Hematopoietic multipotent progenitor cell (in vitro differentiated cells): ENCODE data around the gene MRPL53. TPM values are rescaled to one million over a fixed set of nuclear protein-coding genes. Genes with fewer than 3 reads are reported as not detected.

Experiments
- DNase-seq, 3 donors: peaks; one replicate each; pipeline ENCODE4 v3.0.0-alpha.2; 2011 to 2015; ENCODE audit warnings: low read depth in 2 of 3, low spot score in 2 of 3
- total RNA-seq: library from RNA; depleted of rRNA; stranded (reverse); fragments of >200 nt; gene quantifications from one replicate; pipeline ENCODE4 v1.2.3, GENCODE V29; 2012

The MRPL53 gene
- 36.4 TPM for total RNA-seq

DNA sequence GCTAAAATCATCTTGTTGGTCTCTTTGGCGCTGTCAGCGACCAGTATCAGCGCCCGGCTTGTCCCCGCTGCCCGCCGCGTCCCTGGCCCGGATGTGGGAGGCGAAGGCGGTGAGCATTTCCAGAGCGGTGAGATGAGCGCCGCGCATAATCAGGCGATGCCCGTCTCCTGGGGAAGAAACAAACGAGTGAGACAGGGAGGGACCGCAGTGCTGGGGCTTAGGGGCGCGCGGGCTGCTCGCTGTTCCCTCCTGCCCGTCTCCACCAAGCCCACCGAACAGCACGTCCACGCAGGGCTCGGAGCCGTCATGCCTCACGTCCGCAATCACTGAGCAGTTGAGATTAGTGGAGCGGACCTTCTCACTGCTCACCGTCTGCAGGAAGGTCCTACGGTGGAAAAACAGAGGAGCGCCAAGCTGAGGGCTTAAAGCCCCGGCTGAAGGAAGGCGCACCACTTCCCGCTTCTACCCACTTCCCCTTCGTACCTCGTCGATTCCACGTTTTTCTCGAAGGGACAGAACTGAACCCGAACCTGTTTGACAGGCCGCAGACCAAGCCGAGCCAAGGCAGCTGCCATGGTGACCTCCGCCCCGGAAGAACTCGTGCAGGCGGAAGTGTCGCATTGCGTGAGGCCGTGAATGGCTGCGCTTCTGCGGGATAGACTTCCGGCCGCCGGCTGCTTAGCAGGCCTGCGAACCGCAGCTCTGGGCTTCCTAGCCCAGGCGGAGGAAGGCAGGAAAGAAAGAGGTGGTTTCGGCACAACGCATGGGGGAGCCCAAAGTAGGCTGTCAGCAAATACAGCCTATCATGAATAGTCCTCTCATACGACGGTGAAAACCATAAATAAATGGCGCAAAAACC is at the start of gene MRPL53:
Gene MRPL53 (minus strand): TSS at position 595 of the 859 bp plus-strand sequence. CDS start 20 bp downstream, at position 575.
- DNase-seq, result peak; percentile 95 to 97 (median 97)

DNA sequence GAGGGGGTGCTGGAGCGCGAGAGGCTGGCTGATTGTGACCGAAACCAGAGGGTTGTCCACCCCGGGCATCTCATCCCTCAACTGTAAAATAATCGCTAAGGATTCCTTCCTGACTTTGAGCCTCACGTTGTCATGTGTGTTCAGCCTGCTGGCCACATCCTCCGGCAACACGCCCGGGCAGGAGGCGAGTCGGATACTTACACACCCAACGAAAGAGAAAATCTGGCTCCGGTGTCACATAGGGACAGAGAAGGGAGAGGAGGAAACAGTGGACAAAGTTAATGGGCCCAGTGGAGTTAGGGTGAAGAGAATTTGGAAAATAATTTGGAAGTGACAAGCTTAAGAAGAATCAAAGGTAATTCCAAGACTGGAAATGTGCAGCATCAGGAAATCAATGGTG is 44.2 kb upstream of the MRPL53 start:
- DNase-seq, result no peak

DNA sequence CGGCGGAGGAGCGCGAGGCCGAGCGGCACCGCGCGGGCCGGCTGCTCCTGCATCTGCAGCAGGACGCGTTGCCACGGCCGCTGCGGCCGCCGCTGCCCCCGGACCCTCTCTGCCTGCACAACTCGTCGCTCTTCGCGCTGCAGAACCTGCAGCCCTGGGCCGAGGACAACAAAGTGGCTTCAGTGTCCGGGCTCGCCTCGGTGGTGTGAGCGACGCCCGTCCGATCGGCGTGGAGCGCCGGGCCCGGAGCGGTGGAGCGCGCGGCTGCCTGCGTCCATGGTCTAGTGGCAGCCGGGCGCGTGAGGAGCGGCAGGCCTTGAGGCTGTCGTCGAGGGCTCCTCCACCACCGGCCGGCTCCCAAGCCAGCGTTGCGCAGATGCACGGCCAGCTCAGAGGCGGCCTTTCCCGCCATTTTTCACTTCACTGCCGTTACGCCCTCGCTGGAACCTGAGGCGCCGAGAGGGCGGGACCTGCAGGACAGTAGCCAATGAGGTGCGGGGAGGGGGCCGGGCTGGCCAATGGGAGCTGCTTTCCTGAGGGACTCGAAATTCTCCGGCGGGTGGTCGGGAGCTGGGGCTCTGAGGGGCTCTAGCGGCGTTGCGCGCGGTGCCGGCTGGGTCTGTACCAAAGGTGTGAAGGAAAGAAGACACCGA is 43.6 kb upstream of the MRPL53 start:
- peak in 2 of 3 donors; percentile 62 to 75 for DNase-seq

DNA sequence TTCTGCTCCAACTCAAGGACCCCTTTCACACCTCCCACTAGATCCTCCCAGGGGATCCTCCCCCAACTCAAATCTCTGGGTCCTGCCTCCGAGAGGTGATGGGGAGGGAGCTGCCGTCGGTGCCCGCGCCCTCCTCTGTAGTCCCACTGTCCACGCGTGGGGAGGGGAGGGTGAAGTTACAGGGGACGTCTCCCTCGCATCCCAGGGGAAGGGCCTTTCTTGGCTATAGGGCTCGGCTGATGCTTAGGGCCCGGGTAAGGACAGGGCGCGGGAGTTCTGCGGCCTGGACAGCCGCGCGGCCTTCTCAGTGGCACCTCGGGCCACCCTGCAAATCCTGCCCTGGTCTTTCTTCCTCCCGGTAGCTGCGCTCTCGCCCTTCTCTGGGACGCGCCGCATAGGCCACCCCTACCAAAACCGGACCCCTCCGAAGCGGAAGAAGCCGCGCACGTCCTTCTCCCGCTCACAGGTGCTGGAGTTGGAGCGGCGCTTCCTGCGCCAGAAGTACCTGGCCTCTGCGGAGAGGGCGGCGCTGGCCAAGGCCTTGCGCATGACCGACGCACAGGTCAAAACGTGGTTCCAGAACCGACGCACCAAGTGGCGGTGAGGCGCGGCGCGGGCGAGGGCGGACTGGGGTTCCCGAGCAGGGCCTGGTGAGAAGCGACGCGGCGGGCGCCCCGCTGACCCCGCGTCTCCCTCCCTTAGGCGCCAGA is 42.9 kb upstream of the MRPL53 start:
- no peak for DNase-seq

DNA sequence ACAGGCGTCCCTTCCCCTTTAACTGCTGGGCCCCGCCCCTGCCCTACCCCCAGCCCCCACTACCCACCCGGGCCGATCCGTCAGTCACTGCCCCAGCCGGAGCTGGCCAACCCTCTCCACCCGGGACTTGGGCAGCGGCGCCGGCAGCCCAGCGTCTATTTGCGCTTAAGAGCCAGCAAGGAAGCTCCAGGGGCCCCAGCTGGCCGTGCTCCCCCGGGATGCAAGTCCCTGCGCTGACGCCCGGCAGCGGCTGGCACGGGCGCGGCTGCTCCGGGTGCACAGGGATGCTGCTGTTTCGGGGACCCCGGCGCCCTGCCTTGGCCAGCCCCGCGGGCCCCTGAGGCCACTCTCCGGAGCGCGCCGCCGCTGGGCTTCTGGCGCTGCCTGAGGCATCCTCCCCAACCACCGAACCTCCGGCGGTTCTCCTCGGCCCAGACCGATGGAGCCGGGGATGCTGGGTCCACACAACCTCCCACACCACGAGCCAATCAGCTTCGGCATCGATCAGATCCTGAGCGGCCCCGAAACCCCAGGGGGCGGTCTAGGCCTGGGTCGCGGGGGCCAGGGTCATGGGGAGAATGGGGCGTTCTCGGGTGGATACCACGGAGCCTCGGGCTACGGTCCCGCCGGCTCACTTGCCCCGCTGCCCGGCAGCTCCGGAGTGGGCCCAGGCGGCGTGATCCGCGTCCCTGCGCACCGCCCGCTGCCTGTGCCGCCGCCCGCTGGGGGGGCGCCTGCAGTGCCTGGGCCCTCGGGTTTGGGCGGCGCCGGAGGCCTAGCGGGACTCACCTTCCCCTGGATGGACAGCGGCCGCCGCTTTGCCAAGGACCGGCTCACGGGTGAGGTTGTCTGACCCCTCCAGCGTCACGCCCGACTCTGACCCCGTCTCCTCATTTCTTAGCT is 42.1 kb upstream of the MRPL53 start, which contains the start of gene TLX2:
Gene TLX2 (plus strand): TSS at position 83 of the 903 bp plus-strand sequence. CDS start 357 bp downstream, at position 440.
- no peak for DNase-seq

DNA sequence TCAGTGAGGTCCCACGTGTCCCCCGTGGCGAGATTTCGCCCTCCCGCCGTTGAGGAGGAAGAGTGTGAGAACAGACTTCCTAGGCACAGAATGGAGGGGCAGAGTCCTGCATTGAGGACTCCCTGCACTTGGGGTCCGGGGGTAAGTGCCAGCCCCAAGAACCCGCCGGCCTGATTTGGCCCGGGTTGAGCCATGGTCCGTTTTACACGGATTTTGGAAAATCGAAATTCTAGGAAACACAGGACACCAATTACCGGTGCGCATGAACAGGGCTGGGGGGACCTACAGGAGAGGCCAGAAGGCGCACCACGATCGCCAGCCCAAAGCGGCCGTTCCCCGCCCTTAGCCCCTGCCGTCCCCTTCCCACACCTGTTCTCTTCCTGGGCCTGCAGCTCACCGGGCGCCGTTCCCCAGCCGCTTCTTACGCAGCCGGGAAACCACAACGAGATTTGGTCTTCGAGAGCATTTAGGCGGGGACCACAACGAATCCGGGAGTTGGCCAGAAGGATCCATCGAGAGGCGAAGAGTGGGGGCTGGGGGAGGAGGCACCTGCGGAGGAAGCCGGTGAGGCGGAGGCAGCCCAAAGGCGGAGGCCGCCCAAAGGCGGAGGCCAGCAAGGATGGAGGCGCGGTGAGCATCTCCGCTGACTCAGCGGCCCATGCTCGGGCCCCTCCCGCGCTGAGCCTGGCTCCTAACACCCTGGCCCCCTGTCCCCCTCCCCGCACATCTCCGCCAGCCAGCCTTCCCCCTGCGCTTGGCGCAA is 41.3 kb upstream of the MRPL53 start:
- no peak for DNase-seq

DNA sequence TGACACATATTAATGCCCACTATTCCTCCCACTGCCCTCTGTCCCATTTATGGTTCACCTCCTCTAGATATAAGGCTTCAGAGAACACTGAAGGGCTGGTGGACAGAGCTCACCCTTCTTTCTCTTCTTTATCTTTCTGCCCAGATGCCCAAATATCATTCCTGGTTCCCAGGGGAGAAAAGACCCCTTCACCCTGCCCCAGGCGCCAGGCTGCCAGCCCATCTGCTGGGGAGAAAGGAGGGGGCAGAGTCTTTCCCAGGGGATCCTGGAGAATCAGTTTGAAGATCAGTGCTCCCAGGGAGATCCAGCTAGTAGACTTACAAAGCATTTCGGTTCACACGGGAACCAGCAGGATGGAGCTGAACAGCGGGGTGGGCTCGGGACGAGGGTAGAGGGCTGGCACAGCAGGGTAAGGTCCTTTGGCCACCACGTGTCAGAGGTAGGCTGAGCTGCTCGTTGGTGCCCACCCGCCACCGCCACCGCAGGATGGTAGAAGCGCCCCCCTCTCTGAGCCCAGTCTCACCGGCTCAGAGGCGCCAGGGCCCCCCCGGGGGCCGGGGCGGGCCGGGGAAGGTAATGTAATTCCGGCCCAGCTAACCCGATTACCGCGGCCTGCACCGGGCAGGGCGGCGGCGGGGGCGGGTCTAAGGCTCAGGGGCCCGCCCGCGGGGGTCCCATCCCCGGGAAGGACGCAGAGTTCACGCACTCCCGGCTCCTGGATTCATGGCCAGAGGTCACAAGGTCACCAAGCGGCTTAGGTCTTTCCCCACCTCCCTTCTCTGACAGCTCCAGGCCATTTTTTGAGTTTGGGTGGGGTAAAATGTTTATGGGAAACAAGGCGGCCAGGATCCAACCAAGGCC is 40.5 kb upstream of the MRPL53 start:
- no peak for DNase-seq

DNA sequence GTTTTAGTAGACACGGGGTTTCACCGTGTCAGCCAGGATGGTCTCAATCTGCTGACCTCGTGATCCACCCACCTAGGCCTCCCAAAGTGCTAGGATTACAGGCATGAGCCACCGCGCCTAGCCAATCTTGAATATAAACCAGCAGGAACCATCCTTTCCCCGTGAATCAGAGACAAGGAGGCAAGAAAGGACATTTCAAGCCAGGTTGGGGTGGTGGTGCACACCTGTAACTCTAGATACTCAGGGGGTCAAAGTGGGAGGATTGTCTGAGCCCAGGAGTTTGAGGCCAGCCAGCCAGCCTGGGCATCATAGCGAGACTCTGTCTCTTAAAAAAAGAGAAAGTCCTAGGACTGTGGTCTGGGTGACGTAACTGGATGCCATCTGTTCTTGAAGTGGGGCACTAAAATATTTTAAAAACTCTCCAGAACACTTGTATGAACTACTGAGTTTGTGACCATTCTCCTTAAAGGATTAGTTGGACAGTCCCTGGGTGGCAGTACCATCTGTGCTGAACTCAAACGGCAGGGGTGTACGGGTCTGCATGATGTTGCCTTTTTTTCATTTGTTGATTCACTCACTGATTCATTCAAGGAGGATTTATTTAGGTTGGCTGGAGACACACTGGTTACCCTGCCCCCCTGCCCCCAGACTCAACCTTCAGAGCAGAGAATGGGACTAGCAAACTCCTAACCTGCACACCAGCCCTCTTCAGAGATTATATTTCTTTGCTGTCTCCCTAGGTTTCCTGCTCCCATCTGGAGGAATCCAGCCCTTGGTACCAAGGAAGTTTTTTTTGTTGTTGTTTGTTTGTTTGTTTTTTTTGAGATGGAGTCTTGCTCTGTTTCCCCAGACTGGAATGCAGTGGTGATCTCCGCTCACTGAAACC is 38.9 kb upstream of the MRPL53 start:
- DNase-seq, result no peak

DNA sequence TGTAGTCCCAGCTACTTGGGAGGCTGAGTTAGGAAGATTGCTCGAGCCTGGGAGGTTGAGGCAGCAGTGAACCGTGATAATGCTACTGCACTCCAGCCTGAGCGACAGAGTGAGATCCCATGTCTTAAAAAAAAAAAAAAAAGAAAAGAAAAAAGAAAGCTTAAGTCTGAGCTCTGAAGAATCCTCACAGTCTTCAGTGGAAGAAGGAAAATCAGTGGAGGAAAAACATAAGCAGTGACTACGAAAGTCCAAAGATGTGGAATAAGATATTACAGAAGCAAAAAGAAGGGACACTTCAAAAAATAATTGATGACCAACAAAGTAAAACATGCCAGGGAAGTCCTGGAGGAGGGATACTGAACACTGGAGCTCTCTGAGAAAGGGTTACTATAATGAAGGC is 37.8 kb upstream of the MRPL53 start:
- DNase-seq, result no peak

DNA sequence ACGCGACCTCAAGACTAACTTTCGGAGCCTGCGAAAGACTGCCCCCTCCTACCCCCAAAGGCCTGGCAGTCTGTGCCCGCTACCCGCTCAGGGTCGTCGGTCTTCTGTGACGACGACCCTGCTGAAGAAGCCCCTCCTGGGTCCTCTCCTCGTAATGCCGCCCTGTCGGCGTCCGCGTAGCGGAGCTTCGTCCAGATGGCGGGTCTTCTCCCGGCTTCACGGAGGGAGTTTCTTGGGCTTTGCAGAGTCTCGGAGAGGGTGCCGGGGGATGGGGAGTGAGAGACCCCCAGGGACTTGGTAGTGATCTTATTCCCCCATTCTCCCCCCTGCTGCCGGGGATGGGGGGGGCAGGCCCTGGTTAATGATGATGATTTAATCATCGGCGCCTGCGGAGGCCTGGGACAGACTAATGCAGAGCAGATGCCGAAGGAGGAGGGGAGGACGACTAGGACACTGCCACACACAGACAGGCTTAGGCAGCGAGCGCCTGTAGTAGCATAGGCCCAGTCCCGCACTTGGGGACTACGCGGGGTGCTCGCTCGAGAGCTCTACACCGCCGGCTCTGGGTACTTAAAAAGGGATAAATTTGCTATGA is 35.5 kb upstream of the MRPL53 start:
- no peak for DNase-seq

DNA sequence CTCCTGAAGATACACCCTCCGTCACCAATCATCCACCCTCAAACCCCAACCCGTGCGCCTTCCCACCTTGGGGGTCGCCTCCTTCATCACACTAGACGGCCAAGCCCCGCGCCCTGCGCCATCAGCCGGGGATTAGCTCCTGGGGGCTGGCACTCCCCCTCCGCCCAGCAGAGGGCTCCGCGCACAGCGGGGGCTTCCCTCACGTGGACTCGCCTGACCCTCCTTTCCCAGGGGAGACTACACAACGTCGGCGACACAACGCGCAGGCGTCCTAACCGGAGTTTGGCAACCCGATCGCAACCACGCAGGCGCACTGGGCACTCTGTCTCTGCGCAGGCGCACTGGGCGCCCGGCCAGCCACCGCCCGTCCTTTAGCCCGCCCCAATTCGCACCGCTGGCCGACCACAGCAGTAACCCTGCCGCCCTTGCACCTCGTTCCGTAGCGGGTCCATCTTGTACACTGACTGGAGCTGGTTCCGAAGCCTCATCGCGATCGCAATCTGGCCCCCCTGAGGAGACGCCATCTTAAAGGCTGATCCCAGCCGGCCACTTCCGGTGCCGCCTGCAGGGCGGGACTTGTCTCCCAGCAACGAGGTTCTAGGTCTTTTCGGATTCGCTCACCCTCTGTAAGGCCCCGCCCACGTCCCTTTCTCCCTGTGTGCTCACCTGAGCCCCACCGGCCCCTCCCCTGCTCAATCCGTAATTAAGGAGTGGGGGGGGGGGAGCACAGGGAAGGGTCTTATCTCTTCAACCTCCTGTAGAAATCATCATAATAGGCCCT is 34.9 kb upstream of the MRPL53 start, which contains the start of gene PCGF1:
Gene PCGF1 (minus strand): TSS at position 551 of the 781 bp plus-strand sequence. CDS start 27 bp downstream, at position 524.
- peak; percentile 97 to 99 (median 98) for DNase-seq

DNA sequence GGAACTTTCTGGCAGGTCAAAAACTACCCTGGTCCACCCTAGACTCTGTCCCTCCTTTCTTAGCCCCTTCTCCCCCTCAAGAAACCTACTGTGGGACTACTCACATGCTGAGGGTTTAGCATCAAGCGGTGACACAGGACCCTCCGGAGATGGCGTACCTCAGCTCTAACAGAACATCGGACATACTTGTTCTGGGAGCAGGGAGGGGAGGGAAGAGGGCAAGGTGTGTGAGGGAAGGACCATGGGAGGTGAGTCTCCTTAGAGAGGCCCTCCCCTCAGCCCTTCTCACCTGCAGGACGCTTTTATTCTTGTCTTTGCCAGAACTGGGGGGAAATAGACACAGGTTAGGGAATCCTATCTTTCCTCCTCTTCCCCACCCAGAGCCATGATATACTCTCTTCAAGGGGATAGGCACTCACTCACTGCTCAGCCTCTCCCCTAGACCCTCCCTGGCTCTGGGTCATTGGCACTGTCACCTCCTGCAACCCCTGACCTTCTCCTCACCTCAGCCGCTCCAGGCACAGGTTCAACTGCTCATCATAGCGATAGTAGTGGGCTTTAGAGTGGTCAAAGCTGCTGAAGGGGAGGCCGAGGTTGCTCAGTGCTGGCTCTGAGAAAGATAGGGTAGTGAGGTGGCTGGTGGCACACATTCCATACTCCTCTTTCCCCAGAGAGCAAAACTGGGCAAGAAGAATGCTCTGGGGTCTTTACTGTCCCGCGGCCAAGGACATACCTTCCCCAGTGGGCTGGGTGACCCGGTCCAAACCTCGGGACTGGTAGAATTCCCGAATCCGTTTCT is 33.2 kb upstream of the MRPL53 start:
- DNase-seq, result no peak

DNA sequence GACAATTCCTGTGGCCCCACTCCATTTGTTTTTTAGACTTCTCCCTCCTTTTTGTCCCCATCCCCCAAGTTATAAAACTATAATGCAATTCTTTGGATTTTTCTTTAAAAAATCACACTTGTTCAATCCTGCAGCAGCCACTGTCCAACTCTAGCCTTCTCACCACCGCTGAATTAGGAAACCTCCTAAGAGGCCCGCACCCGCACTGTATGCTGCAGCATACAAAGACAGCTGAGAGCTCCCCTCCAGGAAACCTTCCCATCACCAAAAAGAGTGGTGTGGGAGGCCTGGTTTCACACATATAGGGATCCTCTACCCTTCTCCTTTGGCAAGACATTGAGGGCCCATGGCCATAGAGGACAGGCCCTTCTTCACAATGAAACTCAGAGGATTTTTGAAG is 32.1 kb upstream of the MRPL53 start:
- DNase-seq, result no peak

DNA sequence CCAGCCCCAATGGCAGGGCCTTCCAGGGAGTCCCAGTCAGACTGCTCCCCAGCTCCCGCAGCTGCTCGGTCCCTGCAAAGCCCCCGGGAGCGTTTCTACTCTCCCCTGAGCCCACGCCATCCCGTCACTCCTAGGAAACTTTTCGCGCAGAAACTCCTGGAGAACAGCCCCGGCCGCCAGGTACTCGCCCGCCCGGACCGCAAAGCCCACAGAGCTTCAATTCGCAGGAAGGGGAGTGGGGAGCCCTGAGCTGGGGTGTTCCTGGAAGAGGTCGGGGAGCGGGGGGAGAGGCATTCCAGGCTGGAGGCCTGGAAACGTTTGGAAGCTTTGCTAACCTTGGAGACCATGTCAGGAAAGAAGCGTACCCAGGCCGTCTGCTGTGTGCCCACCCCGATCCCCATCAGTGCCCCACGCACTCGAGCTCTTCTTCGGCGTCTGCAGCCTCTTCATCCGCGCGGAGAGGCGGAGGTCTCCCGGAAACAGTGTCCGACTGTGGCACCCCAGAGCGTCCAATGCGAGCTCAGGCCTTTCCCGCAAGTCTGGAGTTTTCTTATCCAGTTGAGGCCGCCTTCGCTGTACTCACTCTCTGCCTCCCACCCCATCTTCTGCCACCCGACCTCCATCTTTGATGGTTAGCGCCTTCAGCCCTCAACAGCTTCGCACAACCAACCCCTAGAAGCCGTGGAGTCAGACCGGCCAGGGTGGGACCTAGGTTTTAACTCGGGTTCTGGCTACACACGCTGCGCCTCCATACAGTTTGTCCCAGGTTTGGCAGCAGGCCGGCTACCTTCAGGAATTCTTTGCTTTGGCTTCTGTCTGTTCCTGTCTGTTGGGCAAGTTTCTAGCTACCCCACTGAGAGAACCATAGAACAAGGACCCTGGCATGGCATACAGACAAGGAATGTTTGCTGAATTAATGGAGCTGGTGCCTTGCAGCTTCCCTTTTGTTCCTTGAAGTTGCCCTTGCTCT is 31.3 kb upstream of the MRPL53 start:
- DNase-seq, result no peak
